CD4-positive, alpha-beta memory T cell (primary cell): ENCODE data around the gene MBNL1. TPM values are rescaled to one million over a fixed set of nuclear protein-coding genes. Genes with fewer than 3 reads are reported as not detected.

Experiments used
- CTCF ChIA-PET: fragments of 350-600 bp; sonication (Branson Sonifier 250); formaldehyde crosslinking; loops from one replicate; lab custom pipeline; 2021; ENCODE audit warnings: inconsistent platforms; ENCODE audit not compliant: partially characterized antibody; lab: Charles Lee
- POLR2A ChIA-PET: fragments of 350-600 bp; sonication (Branson Sonifier 250); formaldehyde crosslinking; loops from one replicate; lab custom pipeline; 2021; ENCODE audit not compliant: partially characterized antibody; lab: Charles Lee
- DNase-seq, 5 donors: peaks; one replicate each; pipeline versions ENCODE4 v3.0.0 to v3.0.0-alpha.2; 2020 to 2022; ENCODE audit warnings: mixed read lengths in 1 of 5
- H3K27ac ChIP-seq: one replicate; pipeline ENCODE4 v1.7.0; 2013; ENCODE audit warnings: low read depth, low read length
- H3K27me3 ChIP-seq: 2 replicates; pipeline ENCODE4 v1.7.0; 2013; ENCODE audit warnings: mild to moderate bottlenecking, low read length, moderate library complexity; ENCODE audit not compliant: insufficient read depth
- H3K36me3 ChIP-seq: 2 replicates; pipeline ENCODE4 v1.7.0; 2013; ENCODE audit warnings: mild to moderate bottlenecking, low read length, moderate library complexity; ENCODE audit not compliant: insufficient read depth
- H3K4me1 ChIP-seq: 2 replicates; pipeline ENCODE4 v1.7.0; 2013; ENCODE audit warnings: mild to moderate bottlenecking, low read length, moderate library complexity; ENCODE audit not compliant: insufficient read depth
- H3K4me3 ChIP-seq, 2 donors: one replicate each; pipeline ENCODE4 v1.7.0; 2013; ENCODE audit warnings: low read length in 2 of 2, mild to moderate bottlenecking in 1 of 2
- H3K9me3 ChIP-seq, 2 donors: one replicate each; pipeline ENCODE4 v1.7.0; 2013; ENCODE audit warnings: low read length in 2 of 2, control low read depth in 1 of 2; ENCODE audit not compliant: control insufficient read depth in 1 of 2
- H3K27ac Mint-ChIP-seq, 7 donors: one replicate each; pipeline ENCODE4 v1.8.0; 2020 to 2021; ENCODE audit warnings: mixed read lengths in 7 of 7, mild to moderate bottlenecking in 6 of 7, inconsistent platforms in 3 of 7, moderate library complexity in 3 of 7
- H3K27me3 Mint-ChIP-seq, 2 donors: one replicate each; pipeline ENCODE4 v1.8.0; 2020 to 2021; ENCODE audit warnings: mixed read lengths in 2 of 2
- H3K36me3 Mint-ChIP-seq, 2 donors: one replicate each; pipeline ENCODE4 v1.8.0; 2020 to 2021; ENCODE audit warnings: mixed read lengths in 2 of 2, inconsistent platforms in 1 of 2, mild to moderate bottlenecking in 1 of 2
- H3K4me1 Mint-ChIP-seq, 4 donors: one replicate each; pipeline ENCODE4 v1.8.0; 2020 to 2021; ENCODE audit warnings: mixed read lengths in 4 of 4, mild to moderate bottlenecking in 1 of 4
- H3K4me3 Mint-ChIP-seq, 8 donors: one replicate each; pipeline ENCODE4 v1.8.0; 2020 to 2021; ENCODE audit warnings: mixed read lengths in 8 of 8, mild to moderate bottlenecking in 7 of 8, moderate library complexity in 6 of 8, inconsistent platforms in 3 of 8
- H3K9me3 Mint-ChIP-seq, 8 donors: one replicate each; pipeline ENCODE4 v1.8.0; 2020 to 2021; ENCODE audit warnings: mixed read lengths in 8 of 8, mild to moderate bottlenecking in 5 of 8, inconsistent platforms in 3 of 8, moderate library complexity in 1 of 8
- intact Hi-C: fragments of 100-400 bp; cut with micrococcal nuclease; formaldehyde crosslinking; loops from one replicate; pipeline ENCODE4 v1.15.1; 2023
- polyA plus RNA-seq, 2 donors: library from polyadenylated mRNA; unstranded; fragments of 300-500 nt; fragmentation: Illumina TruSeq; gene quantifications; one replicate each; pipeline ENCODE4 v1.2.3, GENCODE V29; 2021
- total RNA-seq, 2 experiments: library from RNA; stranded (reverse); gene quantifications; one replicate each; pipeline ENCODE4 v1.2.3, GENCODE V29; 2021

MBNL1 gene
- total and polyA plus RNA-seq, 4 experiments from 2014 or later: 289 to 430 (median 361) TPM

DNA sequence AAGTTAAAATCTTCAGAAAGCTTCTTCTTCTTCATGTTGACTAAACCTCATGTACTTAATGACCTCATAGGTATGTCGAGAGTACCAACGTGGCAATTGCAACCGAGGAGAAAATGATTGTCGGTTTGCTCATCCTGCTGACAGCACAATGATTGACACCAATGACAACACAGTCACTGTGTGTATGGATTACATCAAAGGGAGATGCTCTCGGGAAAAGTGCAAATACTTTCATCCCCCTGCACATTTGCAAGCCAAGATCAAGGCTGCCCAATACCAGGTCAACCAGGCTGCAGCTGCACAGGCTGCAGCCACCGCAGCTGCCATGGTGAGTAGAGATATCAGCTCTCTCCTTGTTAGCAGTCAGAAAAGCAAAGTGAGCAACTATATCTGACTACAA is 176.5 kb downstream of the MBNL1 start:
- Mint-ChIP-seq H3K36me3 (peaks cover 35 to 57% of the 10 kb centered on the region in 2 donors), H3K27me3 (no peaks in the 10 kb centered on the region), H3K9me3 (peaks cover 0 to 4% (median 0%) of the 10 kb centered on the region in 8 donors), H3K27ac (peak overlapping the region in 6 of 7 donors; percentile 6 to 87 (median 68)), H3K4me3 (peak overlapping the region in 3 of 8 donors; percentile 17 to 38 (median 36)), H3K4me1 (peaks cover 41 to 68% (median 51%) of the 10 kb centered on the region in 4 donors)
- no peaks in the 10 kb centered on the region for H3K27me3 ChIP-seq
- intact Hi-C loops: loop anchor here (10.0 kb wide), 1 partner anchor 140 kb away; no protein-coding TSS in a partner anchor
- DNase-seq: no peak
- H3K4me1 ChIP-seq: peaks cover 86% of the 10 kb centered on the region
- peaks cover 35% of the 10 kb centered on the region for H3K36me3 ChIP-seq
- ChIA-PET POLR2A (interaction anchor here (1.1 to 3.2 kb wide), 6 partner anchors 27 to 262 kb away, joined by 3 to 11 read pairs (median 4); no protein-coding TSS in a partner anchor), CTCF (interaction anchor here (1.1 to 10.7 kb wide), 9 partner anchors 10 to 373 kb away, joined by 3 to 126 read pairs (median 7); no protein-coding TSS in a partner anchor)
- no peak overlapping the region for H3K4me3 ChIP-seq
- H3K27ac ChIP-seq: peak overlapping the region; percentile 6
- H3K9me3 ChIP-seq: no peaks in the 10 kb centered on the region

DNA sequence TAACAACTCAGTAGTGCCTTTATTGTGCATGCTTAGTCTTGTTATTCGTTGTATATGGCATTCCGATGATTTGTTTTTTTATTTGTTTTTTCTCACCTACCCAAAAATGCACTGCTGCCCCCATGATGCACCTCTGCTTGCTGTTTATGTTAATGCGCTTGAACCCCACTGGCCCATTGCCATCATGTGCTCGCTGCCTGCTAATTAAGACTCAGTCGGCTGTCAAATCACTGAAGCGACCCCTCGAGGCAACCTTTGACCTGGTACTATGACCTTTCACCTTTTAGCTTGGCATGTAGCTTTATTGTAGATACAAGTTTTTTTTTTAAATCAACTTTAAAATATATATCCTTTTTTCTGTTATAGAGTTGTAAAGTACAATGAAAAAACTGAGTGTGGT is 177.8 kb downstream of the MBNL1 start:
- CTCF ChIA-PET: interaction anchor here (0.8 to 10.7 kb wide), 6 partner anchors 11 to 374 kb away, joined by 3 to 126 read pairs (median 4); no protein-coding TSS in a partner anchor
- H3K9me3 Mint-ChIP-seq: peaks cover 0 to 4% (median 0%) of the 10 kb centered on the region in 8 donors
- Histone ChIP-seq H3K36me3 (peaks cover 40% of the 10 kb centered on the region), H3K4me1 (peaks cover 86% of the 10 kb centered on the region), H3K9me3 (no peaks in the 10 kb centered on the region), H3K27ac (no peak overlapping the region), H3K4me3 (no peak overlapping the region), H3K27me3 (no peaks in the 10 kb centered on the region)
- H3K36me3 Mint-ChIP-seq: peaks cover 41 to 68% of the 10 kb centered on the region in 2 donors
- peak overlapping the region in 2 of 8 donors; percentile 32 to 40 for H3K4me3 Mint-ChIP-seq
- no peak for DNase-seq
- intact Hi-C loops: loop anchor here (10.0 kb wide), 1 partner anchor 142 kb away; no protein-coding TSS in a partner anchor
- no peaks in the 10 kb centered on the region for H3K27me3 Mint-ChIP-seq
- POLR2A ChIA-PET: interaction anchor here (0.6 to 1.1 kb wide), 4 partner anchors 123 to 1902 kb away, joined by 3 read pairs; no protein-coding TSS in a partner anchor
- peak overlapping the region in 6 of 7 donors; percentile 45 to 95 (median 88) for H3K27ac Mint-ChIP-seq
- peaks cover 41 to 73% (median 55%) of the 10 kb centered on the region in 4 donors for H3K4me1 Mint-ChIP-seq

DNA sequence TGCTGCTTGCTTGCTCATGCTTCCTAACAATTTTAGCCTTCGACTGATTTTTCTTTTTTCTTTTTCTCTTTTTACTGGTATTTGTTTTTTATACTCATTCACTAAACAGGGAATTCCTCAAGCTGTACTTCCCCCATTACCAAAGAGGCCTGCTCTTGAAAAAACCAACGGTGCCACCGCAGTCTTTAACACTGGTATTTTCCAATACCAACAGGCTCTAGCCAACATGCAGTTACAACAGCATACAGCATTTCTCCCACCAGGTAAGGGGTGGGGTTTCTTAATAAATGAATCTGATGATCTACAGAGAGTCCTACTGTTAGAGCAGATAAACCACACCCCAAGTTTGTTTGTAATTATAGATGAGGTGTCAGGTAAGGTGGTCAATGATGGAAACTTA is 178.8 kb downstream of the MBNL1 start:
- peaks cover 46 to 78% of the 10 kb centered on the region in 2 donors for H3K36me3 Mint-ChIP-seq
- intact Hi-C loops: loop anchor here (10.0 kb wide), 1 partner anchor 143 kb away; no protein-coding TSS in a partner anchor
- ChIA-PET POLR2A (interaction anchor here (1.0 to 1.6 kb wide), 3 partner anchors 16 to 250 kb away, joined by 3 to 4 read pairs (median 3); no protein-coding TSS in a partner anchor), CTCF (interaction anchor here (0.8 to 10.7 kb wide), 11 partner anchors 10 to 529 kb away, joined by 3 to 126 read pairs (median 4); no protein-coding TSS in a partner anchor)
- H3K4me1 Mint-ChIP-seq: peaks cover 47 to 80% (median 58%) of the 10 kb centered on the region in 4 donors
- peak overlapping the region; percentile 26 for H3K27ac ChIP-seq
- peak overlapping the region in 4 of 8 donors; percentile 7 to 70 (median 41) for H3K4me3 Mint-ChIP-seq
- peak overlapping the region; percentile 24 to 95 (median 86) for H3K27ac Mint-ChIP-seq
- H3K4me1 ChIP-seq: peaks cover 86% of the 10 kb centered on the region
- H3K9me3 ChIP-seq: no peaks in the 10 kb centered on the region
- H3K4me3 ChIP-seq: no peak overlapping the region
- H3K27me3 Mint-ChIP-seq: no peaks in the 10 kb centered on the region
- H3K36me3 ChIP-seq: peaks cover 45% of the 10 kb centered on the region
- peaks cover 0 to 4% (median 0%) of the 10 kb centered on the region in 8 donors for H3K9me3 Mint-ChIP-seq
- no peaks in the 10 kb centered on the region for H3K27me3 ChIP-seq
- DNase-seq: peak in 1 of 5 donors; percentile 74

DNA sequence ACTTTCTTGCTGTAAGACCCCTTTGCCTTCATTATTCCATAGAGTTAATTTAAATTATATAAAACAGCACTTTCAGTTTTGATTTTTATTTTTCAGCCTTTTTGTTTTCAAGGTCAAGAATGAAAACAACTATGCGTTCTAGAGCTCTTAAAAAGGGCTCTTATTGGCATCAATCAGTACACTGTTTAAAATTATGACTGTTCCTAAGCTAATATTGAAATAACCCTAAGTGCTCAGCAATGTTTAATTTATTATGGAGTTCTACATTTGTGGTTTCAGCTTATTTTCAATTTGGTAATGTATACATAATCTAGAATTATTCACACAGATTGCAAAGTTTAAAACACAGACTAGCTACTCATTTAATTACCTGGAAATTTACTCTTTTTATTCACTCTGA is 179.4 kb downstream of the MBNL1 start:
- peak overlapping the region in 4 of 7 donors; percentile 57 to 95 (median 86) for H3K27ac Mint-ChIP-seq
- ChIA-PET POLR2A (interaction anchor here (0.7 to 1.6 kb wide), 5 partner anchors 17 to 264 kb away, joined by 3 to 4 read pairs (median 3); no protein-coding TSS in a partner anchor), CTCF (interaction anchor here (0.8 to 10.7 kb wide), 11 partner anchors 9 to 529 kb away, joined by 3 to 126 read pairs (median 5); no protein-coding TSS in a partner anchor)
- Histone ChIP-seq H3K36me3 (peaks cover 47% of the 10 kb centered on the region), H3K27ac (no peak overlapping the region), H3K4me1 (peaks cover 84% of the 10 kb centered on the region), H3K27me3 (no peaks in the 10 kb centered on the region), H3K9me3 (no peaks in the 10 kb centered on the region), H3K4me3 (no peak overlapping the region)
- intact Hi-C loops: loop anchor here (10.0 kb wide), 1 partner anchor 143 kb away; no protein-coding TSS in a partner anchor
- no peaks in the 10 kb centered on the region for H3K27me3 Mint-ChIP-seq
- H3K4me3 Mint-ChIP-seq: no peak overlapping the region
- peaks cover 0 to 4% (median 0%) of the 10 kb centered on the region in 8 donors for H3K9me3 Mint-ChIP-seq
- peaks cover 46 to 78% (median 57%) of the 10 kb centered on the region in 4 donors for H3K4me1 Mint-ChIP-seq
- peaks cover 49 to 79% of the 10 kb centered on the region in 2 donors for H3K36me3 Mint-ChIP-seq
- no peak for DNase-seq

DNA sequence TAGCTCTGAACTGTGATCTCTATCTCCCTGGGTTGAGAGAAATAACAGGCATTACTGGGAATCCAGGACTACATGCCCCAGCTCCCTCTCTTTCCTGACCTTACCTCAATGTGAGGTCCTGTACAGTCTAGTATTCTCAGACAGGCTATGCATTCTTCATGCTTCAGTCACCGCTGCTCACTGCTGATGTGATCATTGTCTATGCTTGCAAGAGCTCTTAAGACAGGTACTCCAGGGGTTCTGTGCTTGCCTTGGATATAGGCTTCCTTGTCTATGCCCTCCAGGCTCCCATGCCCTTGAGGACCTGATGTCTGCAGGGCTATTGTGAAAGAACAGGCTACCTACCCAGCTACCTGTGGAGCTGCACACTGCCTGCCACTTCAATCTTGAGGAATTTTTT is 183.6 kb downstream of the MBNL1 start:
- Mint-ChIP-seq H3K4me3 (peak overlapping the region in 2 of 8 donors; percentile 2 to 17), H3K4me1 (peaks cover 34 to 63% (median 44%) of the 10 kb centered on the region in 4 donors), H3K27me3 (no peaks in the 10 kb centered on the region), H3K9me3 (no peaks in the 10 kb centered on the region), H3K36me3 (peaks cover 41 to 73% of the 10 kb centered on the region in 2 donors), H3K27ac (peak overlapping the region in 5 of 7 donors; percentile 0 to 72 (median 43))
- peaks cover 64% of the 10 kb centered on the region for H3K4me1 ChIP-seq
- CTCF ChIA-PET: interaction anchor here (1.5 to 1.9 kb wide), 3 partner anchors 9 to 22 kb away, joined by 3 to 8 read pairs (median 4); no protein-coding TSS in a partner anchor
- H3K9me3 ChIP-seq: no peaks in the 10 kb centered on the region
- intact Hi-C loops: loop anchor here (2.0 kb wide), 1 partner anchor 14 kb away; no protein-coding TSS in a partner anchor
- no peak for DNase-seq
- H3K27ac ChIP-seq: no peak overlapping the region
- POLR2A ChIA-PET: interaction anchor here (0.8 kb wide), 1 partner anchor 15 kb away, joined by 3 read pairs; no protein-coding TSS in a partner anchor
- H3K4me3 ChIP-seq: no peak overlapping the region
- no peaks in the 10 kb centered on the region for H3K27me3 ChIP-seq
- peaks cover 50% of the 10 kb centered on the region for H3K36me3 ChIP-seq

DNA sequence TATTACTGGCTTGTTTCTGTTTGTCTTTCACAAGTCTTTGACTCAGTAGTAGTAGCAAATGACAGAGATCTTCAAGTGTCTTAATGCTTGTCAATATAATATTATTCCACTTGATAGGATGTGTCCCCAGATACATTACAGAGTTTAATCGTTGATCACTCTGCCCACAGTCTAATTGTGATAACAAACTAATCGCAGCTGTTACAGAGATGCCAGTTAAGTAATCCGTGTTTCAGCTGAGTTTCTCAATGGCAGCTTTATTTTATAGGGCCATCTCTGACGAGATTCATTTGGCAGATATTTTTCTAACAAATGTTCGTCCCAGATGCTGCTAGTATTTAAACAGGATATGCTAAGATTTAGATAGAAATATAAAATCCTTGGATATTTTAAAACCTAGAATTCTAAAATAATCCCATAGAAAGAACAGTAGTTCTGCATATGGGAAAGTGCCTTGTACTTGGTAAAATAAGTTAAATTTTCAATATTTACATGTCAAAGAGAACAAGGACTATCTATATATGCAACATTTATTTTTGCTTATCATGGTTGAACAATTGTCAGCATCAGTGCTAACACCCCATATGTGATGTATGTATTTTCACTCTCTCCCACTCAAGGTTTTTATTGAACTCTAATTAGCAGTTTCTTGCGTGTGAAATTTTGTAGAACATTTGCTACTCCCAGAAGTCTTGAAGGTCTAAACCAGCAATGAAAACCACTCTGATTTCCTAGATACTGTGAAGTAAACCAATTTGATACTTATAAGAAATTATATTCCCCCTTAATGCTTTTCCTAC is 185.5 kb downstream of the MBNL1 start:
- POLR2A ChIA-PET: no interaction called here
- Histone ChIP-seq H3K27ac (no peak overlapping the region), H3K9me3 (no peaks in the 10 kb centered on the region), H3K4me1 (peaks cover 67% of the 10 kb centered on the region), H3K4me3 (no peak overlapping the region), H3K36me3 (peaks cover 53% of the 10 kb centered on the region), H3K27me3 (no peaks in the 10 kb centered on the region)
- intact Hi-C loops: no loop called here
- Mint-ChIP-seq H3K27ac (peak overlapping the region in 3 of 7 donors; percentile 27 to 72 (median 53)), H3K27me3 (no peaks in the 10 kb centered on the region), H3K36me3 (peaks cover 42 to 73% of the 10 kb centered on the region in 2 donors), H3K9me3 (no peaks in the 10 kb centered on the region), H3K4me3 (peak overlapping the region in 1 of 8 donors; percentile 45), H3K4me1 (peaks cover 40 to 71% (median 53%) of the 10 kb centered on the region in 4 donors)
- no peak for DNase-seq
- CTCF ChIA-PET: no interaction called here
